SIG-M5 treated with dmso at 0.1 percent for 504 hours (cell line): ENCODE measurements around the gene RCCD1.

Experiments
- DNase-seq: peaks from one replicate; lab custom pipeline; 2025; ENCODE audit not compliant: unreplicated experiment; lab: John Stamatoyannopoulos, UW

The RCCD1 gene

GRCh38 chr15:90942354-90943120 lies 12.1 kb upstream of the RCCD1 start:
- no peak for DNase-seq

DNA sequence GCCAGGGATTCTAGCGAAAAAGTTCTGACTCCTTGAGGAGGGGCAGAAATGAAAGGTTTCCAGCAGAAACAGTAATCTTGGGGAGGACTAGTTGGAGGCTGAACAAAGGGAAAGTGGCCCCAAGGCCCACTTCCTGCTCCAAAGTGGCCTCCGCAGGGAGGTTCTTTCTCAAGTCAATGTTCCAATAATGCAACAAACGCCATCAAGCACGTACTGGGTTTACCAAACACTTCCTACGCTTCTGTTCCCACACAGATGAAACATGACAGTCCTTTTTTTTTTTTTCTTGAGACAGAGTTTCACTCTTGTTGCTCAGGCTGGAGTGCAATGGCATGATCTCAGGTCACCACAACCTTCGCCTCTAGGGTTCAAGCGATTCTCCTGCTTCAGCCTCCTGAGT lies 9.6 kb upstream of the RCCD1 start:
- no peak for DNase-seq

DNA sequence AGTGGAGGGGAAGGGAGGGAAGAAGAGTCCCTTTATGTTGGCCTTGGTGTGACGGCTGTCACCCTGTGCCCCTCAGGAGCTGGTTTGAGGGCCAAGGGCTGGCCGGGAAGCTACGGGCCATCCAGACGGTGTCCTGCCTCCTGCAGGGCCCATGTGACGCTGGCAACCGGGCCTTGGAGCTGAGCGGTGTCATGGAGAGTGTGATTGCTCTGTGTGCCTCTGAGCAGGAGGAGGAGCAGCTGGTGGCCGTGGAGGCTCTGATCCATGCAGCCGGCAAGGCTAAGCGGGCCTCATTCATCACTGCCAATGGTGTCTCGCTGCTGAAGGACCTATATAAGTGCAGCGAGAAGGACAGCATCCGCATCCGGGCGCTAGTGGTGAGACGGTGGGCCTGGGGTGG lies 8.1 kb upstream of the RCCD1 start:
- no peak for DNase-seq

DNA sequence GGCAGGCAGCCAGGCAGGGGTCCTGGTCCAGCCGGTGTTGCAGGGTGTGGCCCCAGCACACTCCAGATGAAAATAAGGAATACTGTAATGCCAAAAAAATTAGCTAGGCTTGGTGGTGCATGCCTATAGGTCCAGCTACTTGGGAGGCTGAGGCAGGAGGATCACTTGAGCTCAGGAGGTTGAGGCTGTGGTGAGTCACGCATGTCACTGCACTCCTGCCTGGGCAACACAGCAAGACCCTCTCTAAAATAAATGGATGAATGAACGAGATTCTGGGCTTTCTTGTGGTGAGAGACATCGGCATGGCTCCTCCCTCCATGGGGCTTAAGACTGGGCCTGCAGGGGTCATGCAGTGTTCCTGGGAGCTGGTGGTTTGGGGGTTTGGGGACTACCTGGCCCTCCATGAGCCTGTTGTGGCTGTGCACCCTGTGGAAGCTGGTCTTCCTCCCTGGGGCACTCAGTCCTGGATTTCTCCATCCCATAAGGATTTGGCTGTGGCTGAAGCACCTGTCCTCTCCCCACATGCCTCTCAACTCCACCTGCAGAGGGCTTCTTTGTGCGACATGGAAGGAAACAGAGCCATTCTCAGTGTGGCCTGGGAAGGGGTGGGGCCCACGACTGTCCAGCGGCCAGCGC lies 7.6 kb upstream of the RCCD1 start:
- DNase-seq = no peak

- no peak for DNase-seq
Measured at GRCh38 chr15:90947577-90948357, 6.9 kb upstream of the RCCD1 start.

DNA sequence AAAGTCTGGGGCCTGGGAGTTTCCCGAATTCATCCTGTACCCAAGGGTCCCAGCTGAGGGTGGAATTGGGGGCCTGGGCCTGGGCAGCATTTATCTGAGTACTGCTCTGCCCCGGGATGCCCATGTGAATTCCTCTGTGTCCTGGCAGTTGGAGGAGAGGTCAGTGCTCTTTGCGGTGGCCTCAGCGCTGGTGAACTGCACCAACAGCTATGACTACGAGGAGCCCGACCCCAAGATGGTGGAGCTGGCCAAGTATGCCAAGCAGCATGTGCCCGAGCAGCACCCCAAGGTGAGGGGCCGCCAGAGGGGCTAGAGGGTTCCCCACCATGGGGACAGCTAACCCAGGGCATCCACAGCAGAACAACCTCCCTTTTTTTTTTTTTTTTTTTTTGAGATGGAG lies 6.2 kb upstream of the RCCD1 start:
- DNase-seq = no peak

DNA sequence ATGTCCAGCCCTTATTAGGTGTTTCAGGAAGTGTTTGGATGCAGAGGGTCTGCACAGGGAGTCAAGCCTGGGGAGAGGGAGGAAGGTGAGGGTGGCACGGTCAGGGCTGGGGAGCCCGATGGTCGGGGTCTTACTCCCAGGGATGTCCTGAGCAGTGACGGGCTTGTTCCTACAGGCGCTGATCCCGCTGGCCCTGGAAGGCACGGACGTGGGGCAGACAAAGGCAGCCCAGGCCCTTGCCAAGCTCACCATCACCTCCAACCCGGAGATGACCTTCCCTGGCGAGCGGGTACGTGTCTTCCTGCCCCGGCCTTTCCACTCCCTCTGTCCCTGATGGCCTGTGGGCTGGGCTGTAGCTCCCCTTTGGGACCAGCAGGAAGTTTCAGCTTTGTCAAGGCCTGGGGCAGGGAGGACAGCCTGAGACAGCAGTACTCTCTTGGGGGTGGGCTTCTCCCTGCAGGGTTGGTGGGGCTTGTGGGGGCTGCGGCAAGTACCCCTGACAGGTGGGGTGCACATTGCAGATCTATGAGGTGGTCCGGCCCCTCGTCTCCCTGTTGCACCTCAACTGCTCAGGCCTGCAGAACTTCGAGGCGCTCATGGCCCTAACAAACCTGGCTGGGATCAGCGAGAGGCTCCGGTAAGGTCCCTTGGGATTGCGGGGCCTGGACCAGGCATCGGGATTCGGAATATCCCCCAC lies 4.6 kb upstream of the RCCD1 start:
- DNase-seq = no peak

GRCh38 chr15:90950676-90951075 lies 4.0 kb upstream of the RCCD1 start:
- no peak for DNase-seq

DNA sequence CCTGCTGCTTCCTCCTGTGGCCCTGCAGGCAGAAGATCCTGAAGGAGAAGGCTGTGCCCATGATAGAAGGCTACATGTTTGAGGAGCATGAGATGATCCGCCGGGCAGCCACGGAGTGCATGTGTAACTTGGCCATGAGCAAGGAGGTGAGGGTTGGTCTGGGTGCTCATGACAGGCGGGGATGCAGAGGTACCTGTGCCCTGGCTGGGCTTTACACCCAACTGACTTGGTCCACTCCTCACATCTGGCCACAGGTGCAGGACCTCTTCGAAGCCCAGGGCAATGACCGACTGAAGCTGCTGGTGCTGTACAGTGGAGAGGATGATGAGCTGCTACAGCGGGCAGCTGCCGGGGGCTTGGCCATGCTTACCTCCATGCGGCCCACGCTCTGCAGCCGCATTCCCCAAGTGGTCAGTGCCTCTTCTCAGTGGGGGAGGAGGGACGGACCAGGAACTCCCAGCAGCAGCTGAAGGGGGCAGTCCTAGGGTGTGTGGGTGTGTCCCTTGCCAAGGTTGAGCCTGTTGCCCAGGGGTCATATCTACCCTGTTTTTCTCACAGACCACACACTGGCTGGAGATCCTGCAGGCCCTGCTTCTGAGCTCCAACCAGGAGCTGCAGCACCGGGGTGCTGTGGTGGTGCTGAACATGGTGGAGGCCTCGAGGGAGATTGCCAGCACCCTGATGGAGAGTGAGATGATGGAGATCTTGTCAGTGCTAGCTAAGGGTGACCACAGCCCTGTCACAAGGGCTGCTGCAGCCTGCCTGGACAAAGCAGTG lies 1.6 kb upstream of the RCCD1 start:
- DNase-seq = no peak

DNA sequence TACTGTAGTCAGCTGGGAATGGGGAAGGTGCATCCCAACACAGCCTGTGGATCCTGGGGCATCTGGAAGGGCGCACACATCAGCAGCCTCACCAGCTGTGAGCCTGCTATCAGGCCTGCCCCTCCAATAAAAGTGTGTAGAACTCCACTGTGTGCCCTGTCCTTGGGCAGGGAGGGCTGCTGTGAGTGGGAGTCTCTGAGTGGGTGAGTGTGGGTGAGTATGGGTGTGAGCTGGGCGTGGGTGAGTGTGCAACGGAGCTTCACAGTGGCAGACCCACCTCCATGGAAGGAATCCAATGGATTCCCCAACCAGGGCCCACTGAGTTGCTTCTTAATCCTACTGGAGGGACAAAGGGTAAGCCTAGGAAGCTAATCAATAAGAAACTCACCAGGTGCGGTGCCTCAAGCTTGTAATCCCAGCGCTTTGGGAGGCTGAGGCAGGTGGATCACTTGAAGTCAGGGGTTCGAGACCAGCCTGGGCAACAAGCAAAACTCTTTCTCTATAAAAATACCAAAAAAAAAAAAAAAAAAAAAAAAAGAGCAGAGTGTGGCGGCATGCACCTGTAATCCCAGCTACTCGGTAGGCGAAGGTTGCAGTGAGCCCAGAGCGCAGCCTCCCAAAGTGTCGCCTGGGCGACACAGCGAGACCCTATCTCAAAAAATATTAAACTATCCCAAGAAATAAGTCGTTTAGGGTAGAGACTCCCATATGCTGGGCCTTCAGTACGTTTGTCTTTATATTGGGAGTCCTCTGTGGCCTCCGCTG lies 555 bp upstream of the RCCD1 start:
- DNase-seq = no peak

DNA sequence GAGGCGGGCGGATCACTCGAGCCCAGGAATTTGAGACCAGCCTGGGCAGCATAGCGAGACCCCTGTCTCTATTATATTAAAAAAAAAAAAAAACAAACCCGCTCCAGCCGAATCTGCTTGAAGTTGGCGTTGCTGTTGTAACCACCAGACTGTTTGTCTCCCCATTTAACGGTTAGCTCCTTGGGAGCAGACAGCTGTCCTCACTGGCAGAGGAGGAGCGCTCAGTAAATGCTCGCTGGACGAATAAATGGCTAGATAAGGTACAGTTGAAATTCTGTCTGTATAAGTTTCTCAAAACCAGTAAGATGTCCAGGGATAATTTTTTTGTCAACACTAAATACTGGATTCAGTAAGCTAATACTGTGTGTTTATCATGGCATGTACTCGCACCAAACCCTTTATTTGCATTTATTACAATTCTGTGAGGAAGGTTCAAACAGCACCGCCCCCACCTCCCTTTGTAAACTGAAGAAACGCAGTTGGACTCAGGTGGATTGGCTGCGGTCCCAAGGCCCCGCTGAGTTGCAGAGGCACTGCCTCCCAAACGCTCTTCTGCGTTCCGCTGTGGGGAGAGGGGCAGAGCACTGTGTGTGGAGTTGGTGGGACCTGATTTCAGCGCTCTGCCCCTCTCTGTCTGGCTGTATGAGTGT lies 1.1 kb downstream of the RCCD1 start:
- no peak for DNase-seq

DNA sequence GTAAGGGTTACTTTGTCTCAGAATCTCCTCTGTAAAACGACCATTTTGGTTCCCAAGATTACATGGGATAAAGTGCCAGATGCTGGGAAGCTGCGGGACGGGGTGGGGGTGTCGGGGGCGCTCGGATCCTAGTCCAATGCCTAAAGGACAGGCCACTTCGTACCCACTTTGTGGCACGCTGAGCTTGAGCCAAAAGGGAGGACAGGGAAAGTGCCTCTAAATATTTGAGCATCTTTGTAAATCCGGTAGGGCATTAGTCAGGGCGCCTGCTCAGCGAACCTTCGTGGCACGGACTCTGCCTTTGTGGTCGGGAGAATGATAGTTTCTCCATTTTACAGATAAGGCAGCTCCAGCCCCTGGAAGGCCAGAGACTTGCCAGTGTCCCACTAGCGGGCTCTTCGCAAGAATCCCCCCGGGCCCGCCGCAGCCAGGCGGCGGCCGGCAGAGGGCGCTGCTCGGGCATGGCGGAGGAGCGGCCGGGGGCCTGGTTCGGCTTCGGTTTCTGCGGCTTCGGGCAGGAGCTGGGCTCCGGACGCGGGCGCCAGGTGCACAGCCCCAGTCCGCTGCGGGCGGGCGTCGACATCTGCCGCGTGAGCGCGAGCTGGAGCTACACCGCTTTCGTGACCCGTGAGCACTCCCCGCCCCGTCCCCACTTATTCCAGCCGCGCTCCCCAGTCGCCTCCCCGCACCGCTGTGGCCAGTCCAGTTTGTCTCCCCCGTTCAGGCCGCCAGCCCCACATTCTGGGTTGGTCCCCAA lies 1.8 kb downstream of the RCCD1 start:
- peak; percentile 42 for DNase-seq

GRCh38 chr15:90957031-90957790 lies 2.5 kb downstream of the RCCD1 start:
- no peak for DNase-seq

- no peak for DNase-seq
Measured at GRCh38 chr15:90957791-90958190, 3.1 kb downstream of the RCCD1 start.

DNA sequence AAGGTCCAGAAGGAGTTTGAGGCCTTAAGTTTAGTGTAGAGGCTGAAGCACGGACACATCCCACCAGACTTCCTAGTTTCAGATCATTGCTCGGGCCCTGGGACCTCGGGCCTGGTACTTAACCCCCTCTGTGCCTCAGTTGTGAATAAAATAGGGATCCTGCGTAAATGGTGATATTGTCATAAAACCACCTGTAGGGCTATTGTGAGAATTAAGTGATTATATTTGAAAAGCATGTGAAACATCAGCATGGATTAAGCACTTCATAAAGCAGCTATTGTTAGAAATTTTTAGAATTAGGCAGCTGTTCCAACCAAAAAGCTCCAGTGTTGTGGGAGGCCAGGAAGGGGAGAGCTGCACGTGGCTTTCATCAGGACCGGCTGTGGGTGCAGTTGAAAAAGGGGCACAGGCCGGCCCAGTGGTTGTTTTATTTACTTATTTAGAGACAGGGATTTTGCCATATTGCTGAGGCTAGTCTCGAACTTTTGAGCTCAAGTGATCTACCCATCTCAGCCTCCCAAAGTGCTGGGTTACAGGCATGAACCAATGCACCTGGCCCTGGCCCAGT lies 4.4 kb downstream of the RCCD1 start:
- DNase-seq = no peak

DNA sequence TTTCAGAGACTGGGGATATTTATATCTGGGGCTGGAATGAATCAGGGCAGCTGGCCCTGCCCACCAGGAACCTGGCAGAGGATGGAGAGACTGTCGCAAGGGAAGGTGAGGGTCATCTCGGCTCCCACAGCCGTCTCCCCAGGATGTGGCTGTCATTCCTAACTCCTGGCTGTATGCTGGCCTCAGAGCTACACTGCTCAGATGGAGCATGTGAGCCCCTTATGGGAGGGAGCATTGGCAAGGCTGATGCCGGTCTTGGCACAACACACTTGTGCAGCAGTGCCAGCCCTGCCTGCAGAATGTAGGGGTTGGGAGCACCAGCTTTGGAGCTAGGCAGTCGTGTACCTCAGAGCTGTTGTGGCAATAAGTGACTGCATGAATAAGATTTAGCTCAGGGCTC lies 5.2 kb downstream of the RCCD1 start:
- DNase-seq = no peak

DNA sequence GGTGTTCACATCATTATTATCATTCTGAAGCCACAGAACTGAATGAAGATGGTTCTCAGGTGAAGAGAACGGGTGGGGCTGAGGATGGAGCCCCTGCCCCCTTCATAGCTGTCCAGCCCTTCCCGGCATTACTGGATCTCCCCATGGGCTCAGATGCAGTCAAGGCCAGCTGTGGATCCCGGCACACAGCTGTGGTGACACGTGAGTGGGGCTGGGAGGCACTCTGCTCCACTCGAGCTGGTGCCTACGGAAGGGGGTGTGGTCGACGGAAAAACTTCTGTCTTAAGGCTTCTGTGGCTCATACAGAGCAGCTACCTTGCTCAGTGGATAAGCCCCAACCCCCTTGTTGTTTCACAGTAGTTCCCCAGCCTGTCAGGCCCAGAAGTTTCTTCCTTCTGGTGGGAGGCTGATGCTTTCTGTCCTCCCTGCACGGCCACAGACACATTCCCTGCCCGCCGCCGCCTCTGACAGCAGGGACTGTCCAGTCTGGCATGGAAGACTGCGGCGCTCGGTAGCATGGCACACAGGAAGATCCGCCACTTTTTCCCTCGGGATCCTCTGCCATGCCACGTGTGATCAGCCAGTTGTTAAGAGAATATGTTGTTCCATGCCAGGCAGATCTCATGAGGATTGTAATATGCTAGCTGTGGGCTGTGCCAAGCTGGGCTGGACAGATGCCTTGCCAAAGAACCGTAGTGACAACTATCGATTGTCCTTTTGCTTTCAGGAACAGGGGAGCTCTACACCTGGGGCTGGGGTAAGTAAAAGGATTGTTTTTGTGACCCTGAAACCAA lies 5.8 kb downstream of the RCCD1 start:
- DNase-seq = no peak
